GM21423 (cell line): Measurements from ENCODE around the gene FAM89B.
"Not testable (repeated sequence)": the region's sequence is repeated elsewhere in the genome, so short reads cannot be mapped to it uniquely, and the experiment has no call there.

Experiments used
- ATAC-seq: cut with Tn5 transposase; IDR thresholded peaks from one replicate; pipeline ENCODE4 v1.9.1; 2021; ENCODE audit warnings: mild to moderate bottlenecking, moderate library complexity; ENCODE audit not compliant: unreplicated experiment

FAM89B gene

DNA sequence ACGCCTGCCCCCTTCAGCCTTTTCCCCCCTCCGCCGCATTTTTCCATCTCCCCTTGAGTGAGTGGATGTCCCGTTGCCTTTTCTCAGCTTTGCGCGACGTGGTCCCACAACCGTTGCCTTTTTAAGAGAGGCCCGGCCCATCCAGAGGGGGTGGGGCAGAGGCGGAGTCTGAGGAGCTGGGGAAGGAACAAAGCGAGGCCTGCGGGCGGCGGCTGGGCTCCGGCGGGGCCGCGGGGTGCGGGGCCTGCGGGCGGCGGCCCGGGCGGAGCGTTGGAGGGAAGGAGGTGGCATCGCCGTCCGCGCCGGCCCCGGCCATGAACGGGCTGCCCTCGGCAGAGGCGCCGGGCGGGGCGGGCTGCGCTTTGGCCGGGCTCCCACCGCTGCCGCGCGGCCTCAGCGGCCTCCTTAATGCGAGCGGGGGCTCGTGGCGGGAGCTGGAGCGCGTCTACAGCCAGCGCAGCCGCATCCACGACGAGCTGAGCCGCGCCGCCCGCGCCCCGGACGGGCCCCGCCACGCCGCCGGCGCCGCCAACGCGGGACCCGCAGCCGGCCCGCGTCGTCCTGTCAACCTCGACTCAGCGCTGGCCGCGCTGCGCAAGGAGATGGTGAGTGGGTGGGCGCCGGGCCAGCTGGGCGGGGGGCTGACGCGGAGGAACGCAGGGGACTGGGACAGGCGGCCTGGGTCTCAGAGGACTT, at the start of gene FAM89B:
Gene FAM89B (plus strand): TSS at position 183 of the 696 bp plus-strand sequence. CDS start 132 bp downstream, at position 315.
- ATAC-seq: no peak

DNA sequence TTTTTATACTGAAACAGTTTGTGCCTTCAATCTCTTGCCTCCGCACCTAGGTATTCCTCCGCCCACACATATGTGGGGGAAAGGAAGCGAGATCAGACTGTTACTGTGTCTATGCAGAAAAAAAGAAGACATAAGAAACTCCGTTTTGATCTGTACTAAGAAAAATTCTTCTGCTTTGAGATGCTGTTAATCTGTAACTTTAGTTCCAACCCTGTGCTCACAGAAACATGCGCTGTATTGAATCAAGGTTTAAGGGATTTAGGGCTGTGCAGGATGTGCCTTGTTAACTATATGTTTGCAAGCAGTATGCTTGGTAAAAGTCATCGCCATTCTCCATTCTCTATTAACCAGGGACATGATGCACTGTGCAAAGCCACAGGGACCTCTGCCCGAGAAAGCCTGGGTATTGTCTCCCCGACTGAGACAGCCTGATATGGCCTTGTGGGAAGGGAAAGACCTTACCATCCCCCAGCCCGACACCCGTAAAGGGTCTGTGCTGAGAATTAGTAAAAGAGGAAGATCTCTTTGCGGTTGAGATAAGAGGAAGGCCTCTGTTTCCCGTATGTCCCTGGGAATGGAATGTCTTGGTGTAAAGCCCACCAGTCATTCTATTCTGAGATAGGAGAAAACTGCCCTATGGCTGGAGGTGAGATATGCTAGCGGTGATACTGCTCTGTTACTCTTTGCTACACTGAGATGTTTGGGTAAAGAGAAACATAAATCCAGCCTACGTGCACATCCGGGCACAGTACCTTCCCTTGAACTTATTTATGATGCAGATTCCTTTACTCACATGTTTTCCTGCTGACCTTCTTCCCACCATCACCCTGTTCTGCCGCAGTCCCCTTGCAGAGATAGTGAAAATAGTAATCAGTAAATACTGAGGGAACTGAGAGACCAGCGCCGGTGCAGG, 49.4 kb upstream of the FAM89B start:
- ATAC-seq: not testable (repeated sequence)

DNA sequence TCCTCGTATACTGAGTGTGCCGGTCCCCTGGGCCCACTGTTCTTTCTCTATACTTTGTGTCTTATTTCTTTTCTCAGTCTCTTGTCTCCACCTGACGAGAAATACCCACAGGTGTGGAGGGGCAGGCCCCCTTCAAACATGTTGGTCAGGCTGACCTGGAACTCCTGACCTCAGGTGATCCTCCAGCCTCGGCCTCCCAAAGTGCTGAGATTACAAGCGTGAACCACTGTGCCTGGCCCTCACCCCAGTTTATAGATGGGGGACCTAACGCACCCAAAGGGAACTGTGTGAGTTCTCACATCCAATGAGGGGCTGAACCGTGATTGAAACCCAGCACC, 48.7 kb upstream of the FAM89B start:
- ATAC-seq: not testable (repeated sequence)

DNA sequence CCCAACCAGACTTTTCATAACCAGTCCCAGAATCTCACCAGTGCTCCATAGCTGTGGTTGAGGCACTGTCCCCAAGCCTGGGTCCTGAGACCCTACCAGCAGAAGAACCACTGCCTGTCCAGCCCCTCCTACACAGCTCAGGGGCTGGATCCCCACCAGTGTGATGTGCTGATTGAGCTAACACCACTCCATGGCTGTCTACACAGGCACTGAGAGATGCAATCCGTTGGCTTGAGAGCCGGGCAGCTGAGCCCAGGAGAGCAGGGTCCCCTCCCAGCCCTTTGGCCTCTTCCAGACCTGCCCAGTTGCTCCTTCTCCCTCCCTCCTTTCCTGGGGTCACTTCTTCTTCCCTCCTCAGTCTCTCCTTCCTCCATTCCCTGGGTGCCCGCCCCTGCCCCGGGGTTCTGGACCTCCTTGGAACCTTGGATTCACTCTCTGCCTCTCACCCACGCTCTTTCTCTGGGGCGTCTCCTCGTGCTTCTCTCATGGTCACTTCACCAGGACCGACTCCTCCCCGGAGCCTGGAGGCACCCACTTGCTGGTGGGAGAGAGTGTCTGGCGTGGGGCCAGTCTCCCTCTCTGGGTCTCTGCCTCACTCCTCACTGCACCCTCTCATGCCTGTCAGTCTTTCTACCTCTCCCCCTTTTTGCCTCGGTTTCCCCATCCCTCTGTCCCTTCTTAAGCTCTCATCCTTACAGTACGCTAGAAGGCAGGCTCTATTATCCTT, 48.2 kb upstream of the FAM89B start:
- ATAC-seq: no peak

DNA sequence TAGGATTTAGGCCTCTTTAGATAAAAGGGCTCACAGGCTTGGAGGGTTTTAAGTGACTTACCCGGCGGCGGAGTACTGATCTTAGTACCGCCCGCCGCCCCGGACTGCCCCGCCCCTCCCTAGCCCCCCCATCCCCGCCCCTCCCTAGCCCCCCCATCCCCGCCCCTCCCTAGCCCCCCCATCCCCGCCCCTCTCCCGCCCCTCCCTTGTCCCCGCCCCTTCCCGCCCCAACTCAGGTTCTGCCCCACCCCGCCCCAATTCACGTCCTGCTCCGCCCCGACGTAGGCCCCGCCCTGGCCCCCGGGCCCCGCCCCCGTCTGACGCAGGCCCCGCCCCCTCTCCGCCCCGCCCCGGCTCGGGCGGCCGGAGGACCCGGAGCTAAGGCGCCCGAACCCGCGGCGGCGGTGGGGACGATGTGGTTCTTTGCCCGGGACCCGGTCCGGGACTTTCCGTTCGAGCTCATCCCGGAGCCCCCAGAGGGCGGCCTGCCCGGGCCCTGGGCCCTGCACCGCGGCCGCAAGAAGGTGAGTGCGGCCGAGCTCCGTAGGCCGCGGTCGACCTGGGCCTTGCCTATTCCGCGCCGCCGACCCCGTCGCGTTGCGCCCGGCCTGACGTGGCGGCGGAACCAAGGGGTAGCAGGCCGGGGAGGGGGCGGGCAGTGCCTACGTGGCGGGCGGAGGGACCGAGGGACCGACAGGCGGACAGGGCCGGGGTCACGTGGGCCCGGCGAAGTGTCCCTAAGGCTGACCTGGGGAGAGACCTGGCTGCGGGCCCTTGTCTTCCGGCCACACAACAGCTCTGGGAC, 47.4 kb upstream of the FAM89B start, which contains the start of gene SCYL1:
Gene SCYL1 (plus strand): TSS at position 343 of the 805 bp plus-strand sequence. CDS start 71 bp downstream, at position 414.
- peak; percentile 57 for ATAC-seq

DNA sequence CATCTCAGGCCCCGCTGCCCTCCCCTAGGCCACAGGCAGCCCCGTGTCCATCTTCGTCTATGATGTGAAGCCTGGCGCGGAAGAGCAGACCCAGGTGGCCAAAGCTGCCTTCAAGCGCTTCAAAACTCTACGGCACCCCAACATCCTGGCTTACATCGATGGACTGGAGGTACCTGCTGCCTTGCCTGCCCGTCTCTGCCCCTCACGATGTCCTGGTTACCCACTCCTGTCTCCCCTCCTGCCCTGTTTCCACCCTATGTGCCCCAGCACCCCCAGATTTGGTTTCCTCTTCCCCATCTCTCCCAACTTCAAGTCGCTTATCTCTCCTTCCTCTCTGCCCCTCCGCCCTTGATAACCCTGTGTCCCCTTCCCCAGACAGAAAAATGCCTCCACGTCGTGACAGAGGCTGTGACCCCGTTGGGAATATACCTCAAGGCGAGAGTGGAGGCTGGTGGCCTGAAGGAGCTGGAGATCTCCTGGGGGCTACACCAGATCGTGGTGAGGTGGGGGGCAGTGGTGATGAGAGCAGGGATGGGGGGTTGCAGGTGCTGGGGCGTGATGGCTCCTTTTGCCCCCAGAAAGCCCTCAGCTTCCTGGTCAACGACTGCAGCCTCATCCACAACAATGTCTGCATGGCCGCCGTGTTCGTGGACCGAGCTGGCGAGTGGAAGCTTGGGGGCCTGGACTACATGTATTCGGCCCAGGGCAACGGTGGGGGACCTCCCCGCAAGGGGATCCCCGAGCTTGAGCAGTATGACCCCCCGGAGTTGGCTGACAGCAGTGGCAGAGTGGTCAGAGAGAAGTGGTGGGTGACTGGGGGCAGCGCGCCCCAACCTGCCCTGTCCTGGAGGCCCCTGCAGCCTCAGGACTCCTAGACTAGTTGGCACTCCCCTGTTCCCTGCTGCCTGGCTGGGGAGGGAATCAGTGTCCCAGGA, 46.5 kb upstream of the FAM89B start:
- ATAC-seq: no peak

DNA sequence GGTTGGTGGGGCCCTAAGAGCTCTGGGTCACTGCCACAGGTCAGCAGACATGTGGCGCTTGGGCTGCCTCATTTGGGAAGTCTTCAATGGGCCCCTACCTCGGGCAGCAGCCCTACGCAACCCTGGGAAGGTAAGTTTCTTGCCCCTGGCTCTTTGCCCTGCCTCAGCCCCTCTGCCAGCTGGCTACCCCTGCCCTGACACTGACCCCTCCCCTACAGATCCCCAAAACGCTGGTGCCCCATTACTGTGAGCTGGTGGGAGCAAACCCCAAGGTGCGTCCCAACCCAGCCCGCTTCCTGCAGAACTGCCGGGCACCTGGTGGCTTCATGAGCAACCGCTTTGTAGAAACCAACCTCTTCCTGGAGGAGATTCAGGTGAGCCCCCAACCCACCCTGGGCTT, 45.6 kb upstream of the FAM89B start:
- ATAC-seq: no peak

DNA sequence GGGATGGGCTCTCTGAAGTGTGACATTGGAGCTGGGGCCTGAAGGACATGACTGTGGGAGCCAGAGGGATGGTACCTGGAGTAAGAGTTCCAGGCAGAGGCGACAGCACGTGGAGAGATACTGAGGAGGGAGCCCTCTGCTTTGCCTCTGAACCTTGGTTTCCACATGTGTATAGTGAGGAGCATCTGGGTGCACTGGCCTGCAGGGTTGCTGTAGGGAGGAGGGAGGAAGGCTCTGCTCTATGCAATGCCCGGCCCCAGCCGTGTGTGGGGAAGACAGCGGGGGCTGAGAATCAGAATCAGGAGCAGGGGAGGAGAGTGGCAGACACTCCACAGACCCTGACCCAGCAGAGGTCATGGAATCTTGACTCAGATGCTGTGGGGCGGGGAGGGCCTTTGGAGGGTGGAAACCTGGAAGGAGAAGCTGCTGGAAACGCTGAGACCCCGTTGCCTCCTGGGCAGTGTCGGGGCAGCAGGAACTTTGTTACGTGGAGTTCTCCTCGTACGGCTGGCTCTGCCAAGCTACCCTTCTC, 43.5 kb upstream of the FAM89B start:
- ATAC-seq: no peak

DNA sequence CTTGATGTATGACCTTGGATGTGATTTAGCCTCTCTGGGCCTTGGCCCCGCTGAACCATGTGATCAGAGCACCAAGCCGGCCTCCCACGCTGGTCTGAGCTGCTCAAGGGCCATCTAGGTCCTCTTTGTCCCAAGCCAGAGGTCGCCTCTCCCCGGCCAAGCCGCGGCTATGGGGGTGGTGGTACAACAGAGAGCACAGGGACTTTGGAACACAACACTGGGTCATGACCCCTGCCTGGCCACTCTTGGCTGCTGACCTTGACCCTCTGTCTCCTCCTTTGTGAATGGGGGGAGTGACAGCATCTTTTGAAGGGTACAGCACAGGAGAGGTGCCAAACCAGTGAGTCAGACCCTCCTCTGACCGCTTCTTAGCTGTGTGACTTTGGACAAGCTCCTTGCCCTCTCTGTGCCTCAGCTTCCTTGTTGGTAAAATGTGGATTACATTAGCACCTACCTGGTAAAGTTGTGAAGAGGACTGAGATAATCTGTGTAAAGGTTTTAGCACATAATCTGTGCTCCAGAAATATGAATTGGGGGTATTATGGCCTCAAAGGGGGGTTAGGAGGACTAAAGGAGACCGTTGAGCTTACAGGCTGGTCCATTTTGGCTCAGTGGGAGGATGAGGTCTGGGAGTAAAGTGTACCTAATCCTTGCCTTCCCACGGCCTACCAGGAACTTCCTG, 42.7 kb upstream of the FAM89B start:
- ATAC-seq: no peak

DNA sequence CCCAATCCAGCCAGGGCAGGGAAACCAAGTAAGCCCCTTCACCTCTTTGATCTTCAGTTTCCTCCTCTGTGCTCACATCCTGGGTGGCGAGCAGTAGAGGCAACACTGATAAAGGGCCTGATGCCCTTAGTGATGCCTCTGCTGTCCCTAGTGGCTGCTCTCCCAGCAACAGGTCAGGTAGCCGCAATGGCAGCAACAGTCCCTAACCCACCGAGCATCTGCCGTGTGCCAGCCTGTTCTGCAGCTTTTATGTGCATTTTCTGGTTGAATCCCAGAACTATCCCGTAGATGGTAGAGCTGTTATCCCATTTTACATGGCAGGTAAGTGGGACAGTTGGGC, 42.2 kb upstream of the FAM89B start:
- no peak for ATAC-seq

DNA sequence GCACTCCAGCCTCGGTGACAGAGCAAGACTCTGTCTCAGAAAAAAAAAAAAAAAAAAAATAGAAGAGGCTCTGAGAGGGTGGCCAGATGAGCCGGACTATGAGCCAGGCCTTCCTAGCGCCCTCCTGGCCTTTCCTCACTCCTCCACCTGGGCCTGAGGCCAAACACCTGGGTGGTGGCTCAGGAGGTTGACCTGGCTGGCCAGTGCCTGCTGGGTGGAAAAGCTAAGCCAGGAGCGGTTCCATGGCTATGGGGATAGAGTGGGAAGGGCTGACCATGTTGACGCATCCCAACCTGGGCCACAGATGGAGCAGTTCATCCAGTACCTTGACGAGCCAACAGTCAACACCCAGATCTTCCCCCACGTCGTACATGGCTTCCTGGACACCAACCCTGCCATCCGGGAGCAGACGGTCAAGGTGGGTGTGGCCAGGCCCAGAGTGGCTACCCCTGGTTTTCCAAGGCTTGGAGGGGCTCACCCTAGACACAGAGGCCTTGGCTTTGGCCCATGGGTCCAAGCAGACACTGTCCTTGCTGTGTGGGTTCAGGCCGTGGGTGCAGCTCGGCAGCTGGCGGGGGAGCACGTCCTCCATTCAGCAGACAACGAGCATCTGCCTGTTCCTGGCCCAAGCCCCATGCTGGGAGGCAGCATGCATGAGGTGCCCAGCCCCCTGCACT, 39.8 kb upstream of the FAM89B start:
- ATAC-seq: no peak

DNA sequence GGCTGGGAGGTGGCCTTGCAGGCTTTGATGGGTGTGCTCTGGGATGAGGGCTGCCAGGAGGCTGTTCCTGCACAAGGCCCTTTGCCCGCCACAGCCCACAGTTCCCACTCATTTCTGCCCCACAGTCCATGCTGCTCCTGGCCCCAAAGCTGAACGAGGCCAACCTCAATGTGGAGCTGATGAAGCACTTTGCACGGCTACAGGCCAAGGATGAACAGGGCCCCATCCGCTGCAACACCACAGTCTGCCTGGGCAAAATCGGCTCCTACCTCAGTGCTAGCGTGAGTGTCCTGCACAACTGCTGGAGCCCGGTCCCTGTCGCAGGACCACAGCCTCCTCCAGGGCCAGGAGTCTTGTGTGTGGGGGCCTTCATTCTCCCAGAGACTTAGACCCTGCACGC, 37.2 kb upstream of the FAM89B start:
- ATAC-seq: no peak

DNA sequence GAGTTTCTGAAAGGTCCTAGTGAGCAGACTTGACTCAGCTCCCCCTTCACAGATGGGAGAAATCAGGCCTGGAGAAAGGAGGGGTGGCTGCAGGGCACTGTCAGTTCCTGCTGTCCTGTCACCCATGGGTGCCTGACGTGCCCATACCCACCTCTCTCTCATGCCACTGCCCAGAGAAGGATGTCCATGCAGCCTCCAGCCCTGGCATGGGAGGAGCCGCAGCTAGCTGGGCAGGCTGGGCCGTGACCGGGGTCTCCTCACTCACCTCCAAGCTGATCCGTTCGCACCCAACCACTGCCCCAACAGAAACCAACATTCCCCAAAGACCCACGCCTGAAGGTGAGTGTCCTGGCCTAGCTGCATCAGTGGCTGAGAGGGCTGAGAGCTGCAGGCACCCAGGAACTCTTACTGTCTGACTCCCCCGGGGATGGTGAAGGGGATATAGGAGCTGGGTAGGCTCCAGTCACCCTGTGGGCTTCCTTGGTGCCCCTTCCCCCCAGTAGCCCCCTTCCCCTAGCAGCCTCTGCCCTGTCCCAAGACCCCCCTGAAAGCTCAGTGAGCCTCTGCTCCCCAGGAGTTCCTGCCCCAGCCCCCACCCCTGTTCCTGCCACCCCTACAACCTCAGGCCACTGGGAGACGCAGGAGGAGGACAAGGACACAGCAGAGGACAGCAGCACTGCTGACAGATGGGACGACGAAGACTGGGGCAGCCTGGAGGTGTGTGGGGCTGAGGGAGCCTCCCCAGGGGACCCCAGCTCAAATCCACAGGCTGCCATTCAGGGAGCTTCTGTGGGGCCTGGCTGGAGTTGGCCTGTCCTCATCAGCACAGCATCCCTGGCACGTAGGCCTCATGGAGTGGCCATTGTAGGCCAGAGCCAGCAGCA, 35.7 kb upstream of the FAM89B start:
- no peak for ATAC-seq

DNA sequence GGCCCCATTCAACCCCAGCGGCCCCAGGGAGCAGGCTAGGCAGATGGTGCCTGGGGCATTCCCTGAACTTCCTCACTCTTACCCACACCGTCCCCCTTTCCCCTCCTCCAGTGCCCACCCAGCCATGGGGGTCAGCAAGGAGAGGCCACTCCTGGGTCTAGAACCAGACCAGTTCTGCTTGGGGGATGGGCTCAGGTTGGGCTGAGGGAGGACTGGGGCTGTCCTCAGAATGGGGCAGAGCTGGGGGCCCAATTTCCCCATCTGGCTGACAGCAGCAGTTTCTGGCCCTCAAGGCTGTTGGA, 35.1 kb upstream of the FAM89B start:
- ATAC-seq: no peak

DNA sequence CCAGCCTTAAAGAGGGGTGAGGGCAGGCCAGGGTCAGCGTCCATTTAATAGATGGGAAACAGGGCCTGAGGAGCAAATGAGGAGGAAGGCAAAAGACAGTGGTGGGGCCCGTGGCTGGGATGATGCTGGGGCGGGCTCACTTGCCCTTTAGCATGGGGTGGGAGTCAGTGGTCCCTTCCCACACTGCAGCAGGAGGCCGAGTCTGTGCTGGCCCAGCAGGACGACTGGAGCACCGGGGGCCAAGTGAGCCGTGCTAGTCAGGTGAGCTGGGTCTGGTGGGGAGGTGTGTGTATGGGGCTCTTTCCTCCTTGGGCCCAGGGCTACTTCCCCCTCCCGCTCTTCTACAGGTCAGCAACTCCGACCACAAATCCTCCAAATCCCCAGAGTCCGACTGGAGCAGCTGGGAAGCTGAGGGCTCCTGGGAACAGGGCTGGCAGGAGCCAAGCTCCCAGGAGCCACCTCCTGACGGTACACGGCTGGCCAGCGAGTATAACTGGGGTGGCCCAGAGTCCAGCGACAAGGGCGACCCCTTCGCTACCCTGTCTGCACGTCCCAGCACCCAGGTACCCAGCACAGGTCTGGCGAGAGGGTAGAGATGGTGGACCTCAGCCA, 34.6 kb upstream of the FAM89B start:
- no peak for ATAC-seq

DNA sequence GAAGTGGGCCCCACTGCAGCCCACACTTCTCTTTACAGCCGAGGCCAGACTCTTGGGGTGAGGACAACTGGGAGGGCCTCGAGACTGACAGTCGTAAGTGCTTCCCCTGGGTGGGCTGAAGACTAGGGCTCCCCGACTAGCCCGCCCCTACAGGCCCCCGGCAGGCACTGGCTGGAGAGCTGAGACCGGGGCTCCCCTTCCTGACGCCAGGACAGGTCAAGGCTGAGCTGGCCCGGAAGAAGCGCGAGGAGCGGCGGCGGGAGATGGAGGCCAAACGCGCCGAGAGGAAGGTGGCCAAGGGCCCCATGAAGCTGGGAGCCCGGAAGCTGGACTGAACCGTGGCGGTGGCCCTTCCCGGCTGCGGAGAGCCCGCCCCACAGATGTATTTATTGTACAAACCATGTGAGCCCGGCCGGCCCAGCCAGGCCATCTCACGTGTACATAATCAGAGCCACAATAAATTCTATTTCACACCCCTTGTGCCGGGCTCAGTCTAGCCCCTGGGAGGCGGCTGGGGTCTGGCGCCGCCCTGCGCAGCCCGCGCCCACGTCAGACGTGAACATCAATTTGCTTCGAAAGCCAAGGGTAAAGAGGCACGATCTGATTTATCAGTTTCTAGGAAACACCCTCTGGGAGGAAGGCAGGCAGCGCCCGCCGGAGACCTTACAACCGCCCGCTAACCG, 34.0 kb upstream of the FAM89B start:
- no peak for ATAC-seq
